KMS-11 (cell line): ENCODE results near the gene MYO3B.
A peak's percentile ranks its signal among the peaks of the same experiment; 100 is the strongest.

Experiments
- H2AFZ ChIP-seq: fragments of 200-600 bp; sonication (generic); 2 replicates; pipeline ENCODE4 v1.6.1; 2016; ENCODE audit warnings: antibody characterized with exemption, mixed run types, low read depth
- H3K27ac ChIP-seq: fragments of 200-600 bp; sonication (generic); 2 replicates; pipeline ENCODE4 v1.6.1; 2016; ENCODE audit warnings: mild to moderate bottlenecking, mixed run types
- H3K27me3 ChIP-seq: fragments of 200-600 bp; sonication (generic); 2 replicates; pipeline ENCODE4 v1.6.1; 2017; ENCODE audit warnings: mild to moderate bottlenecking, low read depth, mixed run types, moderate library complexity; ENCODE audit not compliant: insufficient read depth
- H3K36me3 ChIP-seq: fragments of 200-600 bp; sonication (generic); 2 replicates; pipeline ENCODE4 v1.6.1; 2017; ENCODE audit warnings: mild to moderate bottlenecking, mixed run types; ENCODE audit not compliant: insufficient read depth
- H3K4me1 ChIP-seq: fragments of 200-600 bp; sonication (generic); 2 replicates; pipeline ENCODE4 v1.6.1; 2016; ENCODE audit warnings: mild to moderate bottlenecking, low read depth, mixed run types; ENCODE audit not compliant: poor library complexity, severe bottlenecking
- H3K4me2 ChIP-seq: fragments of 200-600 bp; sonication (generic); 2 replicates; pipeline ENCODE4 v1.7.0; 2016; ENCODE audit warnings: mild to moderate bottlenecking, mixed run types
- H3K4me3 ChIP-seq: fragments of 200-600 bp; sonication (generic); IDR thresholded peaks from 2 replicates; pipeline ENCODE4 v1.6.1; 2017; ENCODE audit warnings: low read depth, low read length, mixed read lengths; ENCODE audit not compliant: insufficient read depth
- H3K79me2 ChIP-seq: fragments of 200-600 bp; sonication (generic); 2 replicates; pipeline ENCODE4 v1.6.1; 2016; ENCODE audit warnings: low read depth, mixed run types; ENCODE audit not compliant: insufficient read depth
- H3K9ac ChIP-seq: fragments of 200-600 bp; sonication (generic); 2 replicates; pipeline ENCODE4 v1.6.1; 2016; ENCODE audit warnings: mild to moderate bottlenecking, mixed run types
- H4K20me1 ChIP-seq: fragments of 200-600 bp; sonication (generic); 2 replicates; pipeline ENCODE4 v1.6.1; 2016; ENCODE audit warnings: mild to moderate bottlenecking, mixed run types; ENCODE audit not compliant: insufficient read depth
- TF ChIP-seq, protein P1 (sequence below): fragments of 200-600 bp; sonication (generic); conservative IDR thresholded peaks from 2 replicates; pipeline ENCODE4 v1.6.1; 2017; ENCODE audit warnings: low read depth, mild to moderate bottlenecking, antibody characterized with exemption, low read length, moderate library complexity, mixed read lengths

Gene MYO3B

DNA sequence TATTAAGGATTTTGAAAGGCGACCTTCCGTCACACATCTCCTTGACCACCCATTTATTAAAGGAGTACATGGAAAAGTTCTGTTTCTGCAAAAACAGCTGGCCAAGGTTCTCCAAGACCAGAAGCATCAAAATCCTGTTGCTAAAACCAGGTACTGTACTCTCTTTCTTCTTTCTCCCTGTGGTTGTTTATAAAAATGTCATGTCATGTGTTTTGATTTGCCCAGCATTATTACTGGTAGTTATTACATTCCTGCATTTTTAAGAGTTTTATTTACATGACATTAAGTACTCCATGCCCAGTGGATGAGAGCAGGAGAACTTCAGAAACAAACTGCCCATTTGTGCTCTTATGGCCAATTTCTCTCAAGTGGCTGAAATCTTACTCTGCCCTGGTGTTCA is 191.3 kb downstream of the MYO3B start:
- Histone ChIP-seq H3K79me2 (no peaks in the 10 kb centered on the region), H3K4me1 (no peaks in the 10 kb centered on the region), H2AFZ (no peak overlapping the region), H3K27me3 (no peaks in the 10 kb centered on the region), H3K4me3 (no peak overlapping the region), H3K27ac (no peak overlapping the region), H3K9ac (no peak overlapping the region), H3K36me3 (no peaks in the 10 kb centered on the region), H3K4me2 (no peak overlapping the region), H4K20me1 (no peaks in the 10 kb centered on the region)
- TF ChIP-seq, protein P1, sequence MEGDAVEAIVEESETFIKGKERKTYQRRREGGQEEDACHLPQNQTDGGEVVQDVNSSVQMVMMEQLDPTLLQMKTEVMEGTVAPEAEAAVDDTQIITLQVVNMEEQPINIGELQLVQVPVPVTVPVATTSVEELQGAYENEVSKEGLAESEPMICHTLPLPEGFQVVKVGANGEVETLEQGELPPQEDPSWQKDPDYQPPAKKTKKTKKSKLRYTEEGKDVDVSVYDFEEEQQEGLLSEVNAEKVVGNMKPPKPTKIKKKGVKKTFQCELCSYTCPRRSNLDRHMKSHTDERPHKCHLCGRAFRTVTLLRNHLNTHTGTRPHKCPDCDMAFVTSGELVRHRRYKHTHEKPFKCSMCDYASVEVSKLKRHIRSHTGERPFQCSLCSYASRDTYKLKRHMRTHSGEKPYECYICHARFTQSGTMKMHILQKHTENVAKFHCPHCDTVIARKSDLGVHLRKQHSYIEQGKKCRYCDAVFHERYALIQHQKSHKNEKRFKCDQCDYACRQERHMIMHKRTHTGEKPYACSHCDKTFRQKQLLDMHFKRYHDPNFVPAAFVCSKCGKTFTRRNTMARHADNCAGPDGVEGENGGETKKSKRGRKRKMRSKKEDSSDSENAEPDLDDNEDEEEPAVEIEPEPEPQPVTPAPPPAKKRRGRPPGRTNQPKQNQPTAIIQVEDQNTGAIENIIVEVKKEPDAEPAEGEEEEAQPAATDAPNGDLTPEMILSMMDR: no peak

DNA sequence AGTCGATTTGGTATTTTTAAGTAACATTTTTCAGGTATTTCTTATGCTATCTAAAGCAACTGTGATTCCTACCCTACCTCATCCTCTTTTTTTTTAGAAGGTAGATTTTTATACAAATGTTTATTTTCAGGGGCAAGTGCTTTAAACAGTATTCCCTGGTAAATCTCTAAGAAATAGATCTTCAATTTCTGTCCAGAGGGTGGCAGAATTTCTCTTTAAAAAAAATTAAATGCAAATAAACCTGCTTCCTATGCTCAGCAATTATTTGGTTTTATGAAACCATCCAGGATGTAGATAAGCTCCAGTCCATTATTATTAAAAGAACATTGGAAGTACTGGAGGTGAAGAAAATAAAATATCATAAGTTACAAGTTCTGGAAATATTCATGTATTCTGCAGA is 191.9 kb downstream of the MYO3B start:
- Histone ChIP-seq H3K4me1 (no peaks in the 10 kb centered on the region), H3K27ac (no peak overlapping the region), H3K36me3 (no peaks in the 10 kb centered on the region), H3K4me2 (no peak overlapping the region), H3K27me3 (no peaks in the 10 kb centered on the region), H3K9ac (no peak overlapping the region), H3K79me2 (no peaks in the 10 kb centered on the region), H4K20me1 (no peaks in the 10 kb centered on the region), H3K4me3 (no peak overlapping the region), H2AFZ (no peak overlapping the region)
- TF ChIP-seq, protein P1: peak; percentile 63

DNA sequence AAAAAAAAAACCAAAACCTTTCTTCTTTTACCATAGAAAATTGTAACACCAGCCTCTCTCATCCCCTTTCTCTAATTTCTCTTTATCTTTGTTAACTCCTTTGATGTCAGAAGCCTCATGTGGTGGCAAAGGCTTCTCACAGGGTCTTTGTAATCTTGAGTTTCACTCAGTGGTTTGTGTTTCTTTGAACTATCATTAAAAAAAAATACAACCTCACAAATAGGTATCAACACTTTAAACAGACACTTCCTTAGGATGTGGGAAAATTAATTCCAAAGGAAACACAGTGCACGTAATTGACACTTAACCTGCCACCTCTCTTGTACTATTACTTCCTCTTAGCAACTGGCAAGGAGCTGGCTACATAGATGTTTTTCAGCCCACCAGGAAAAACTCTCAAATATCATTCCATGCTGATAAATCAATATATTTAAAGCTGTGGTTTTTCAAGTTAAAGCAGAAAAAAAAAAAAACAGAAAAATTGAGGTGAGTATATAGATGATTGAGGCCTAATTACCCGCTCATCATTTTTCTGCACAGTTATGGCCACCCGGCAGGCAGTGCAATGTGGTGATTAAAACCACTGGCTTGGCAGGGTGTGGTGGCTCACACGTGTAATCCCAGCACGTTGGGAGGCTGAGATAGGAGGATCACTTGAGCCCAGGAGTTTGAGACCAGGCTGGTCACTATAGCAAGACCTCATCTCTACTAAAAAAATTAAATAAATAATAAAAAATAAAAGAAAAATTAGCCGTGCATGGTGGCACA is 193.5 kb downstream of the MYO3B start:
- no peak overlapping the region for H2AFZ ChIP-seq
- TF ChIP-seq, protein P1: no peak
- H3K27ac ChIP-seq: no peak overlapping the region
- H4K20me1 ChIP-seq: no peaks in the 10 kb centered on the region
- H3K27me3 ChIP-seq: no peaks in the 10 kb centered on the region
- no peaks in the 10 kb centered on the region for H3K36me3 ChIP-seq
- H3K4me2 ChIP-seq: no peak overlapping the region
- H3K4me3 ChIP-seq: no peak overlapping the region
- no peak overlapping the region for H3K9ac ChIP-seq
- H3K4me1 ChIP-seq: no peaks in the 10 kb centered on the region
- no peaks in the 10 kb centered on the region for H3K79me2 ChIP-seq

DNA sequence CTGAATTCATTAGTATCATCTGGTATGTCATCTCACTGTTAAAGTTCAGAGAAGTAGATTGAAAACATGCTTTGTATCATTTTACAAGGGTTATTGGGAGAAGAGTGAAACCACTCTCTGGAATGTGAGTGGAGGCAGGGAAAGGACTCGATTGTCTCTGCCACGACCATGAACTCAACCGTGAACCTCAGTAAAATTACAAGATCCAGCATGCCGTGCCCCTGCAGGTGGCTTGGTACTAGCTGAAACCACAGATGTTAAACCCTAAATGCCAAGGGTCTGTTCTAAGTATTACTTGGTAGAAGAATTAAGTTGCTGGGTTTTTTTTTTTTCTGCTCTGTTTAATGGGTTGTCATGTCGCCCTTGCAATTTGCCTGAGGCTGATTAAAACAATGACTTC is 197.2 kb downstream of the MYO3B start:
- no peak overlapping the region for H3K9ac ChIP-seq
- no peaks in the 10 kb centered on the region for H3K4me1 ChIP-seq
- TF ChIP-seq, protein P1: no peak
- no peak overlapping the region for H3K27ac ChIP-seq
- H3K4me3 ChIP-seq: no peak overlapping the region
- H2AFZ ChIP-seq: no peak overlapping the region
- H4K20me1 ChIP-seq: no peaks in the 10 kb centered on the region
- no peak overlapping the region for H3K4me2 ChIP-seq
- H3K36me3 ChIP-seq: no peaks in the 10 kb centered on the region
- no peaks in the 10 kb centered on the region for H3K27me3 ChIP-seq
- no peaks in the 10 kb centered on the region for H3K79me2 ChIP-seq
